ENCODE data around the gene REXO4. TPM values are rescaled to one million over a fixed set of nuclear protein-coding genes. Genes with fewer than 3 reads are reported as not detected.

Gene REXO4
- total and polyA plus RNA-seq, 9 of the 15 experiments (the other 6 are each of a cell fraction or from before 2014, with no cell fraction given): 3.4 to 72.9 (median 31.1) TPM

DNA sequence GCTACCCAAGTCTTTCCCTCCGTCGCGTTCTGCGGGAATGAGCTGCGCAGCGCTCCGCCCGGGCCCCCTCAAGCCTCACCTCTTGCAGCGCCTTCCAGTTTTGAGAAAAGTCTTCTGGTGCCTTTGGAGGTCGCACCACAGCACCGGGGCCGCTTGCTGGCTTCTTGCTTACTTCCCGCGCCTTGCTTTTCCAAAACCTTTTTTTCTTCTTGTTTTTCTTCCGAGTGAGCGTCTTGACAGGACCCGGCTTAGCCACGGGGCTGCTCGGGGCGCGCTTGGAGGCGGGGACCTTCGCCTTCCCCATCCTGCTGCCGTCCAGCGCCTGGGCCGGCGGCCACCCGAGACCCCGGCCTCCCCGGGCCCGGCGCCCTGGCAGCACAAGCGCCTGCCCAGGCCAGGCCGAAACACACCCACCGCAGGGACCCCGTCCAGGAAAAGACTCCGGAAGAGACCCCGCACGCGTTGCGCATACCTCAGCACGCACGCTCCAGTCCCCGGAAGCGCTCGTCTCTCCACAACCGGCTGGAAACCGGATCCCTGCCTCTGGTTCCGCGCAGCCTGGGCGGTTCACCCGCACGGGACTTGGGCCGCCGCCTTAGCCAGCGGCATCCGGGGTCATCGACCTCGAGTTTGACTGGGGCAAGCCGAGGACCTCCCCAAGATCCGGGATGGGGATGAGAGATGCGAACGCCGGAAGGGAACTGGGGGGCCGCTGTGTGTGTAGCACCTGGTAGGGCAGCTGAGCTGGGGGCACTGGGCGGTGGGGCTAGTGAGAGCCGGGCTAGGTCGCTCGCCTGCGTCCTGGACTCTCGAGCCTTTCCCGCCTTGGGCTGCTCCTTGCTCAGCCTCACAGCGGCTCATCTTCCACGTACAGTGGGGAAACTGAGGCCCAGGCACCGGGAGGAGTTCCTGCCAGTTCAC is at the start of gene REXO4 (continued):
- TF ChIP-seq, protein P1, sequence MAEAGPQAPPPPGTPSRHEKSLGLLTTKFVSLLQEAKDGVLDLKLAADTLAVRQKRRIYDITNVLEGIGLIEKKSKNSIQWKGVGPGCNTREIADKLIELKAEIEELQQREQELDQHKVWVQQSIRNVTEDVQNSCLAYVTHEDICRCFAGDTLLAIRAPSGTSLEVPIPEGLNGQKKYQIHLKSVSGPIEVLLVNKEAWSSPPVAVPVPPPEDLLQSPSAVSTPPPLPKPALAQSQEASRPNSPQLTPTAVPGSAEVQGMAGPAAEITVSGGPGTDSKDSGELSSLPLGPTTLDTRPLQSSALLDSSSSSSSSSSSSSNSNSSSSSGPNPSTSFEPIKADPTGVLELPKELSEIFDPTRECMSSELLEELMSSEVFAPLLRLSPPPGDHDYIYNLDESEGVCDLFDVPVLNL (CRISPR knock-in tag; IDR thresholded peaks at IDR 0.05; ENCODE audit: low read depth): no peak
- no peak for TF ChIP-seq ZFP30 (CRISPR knock-in tag; IDR thresholded peaks at IDR 0.05; ENCODE audit: borderline replicate concordance)
- no peak for TF ChIP-seq PURB (CRISPR knock-in tag; IDR thresholded peaks at IDR 0.05; ENCODE audit: low read depth)
- TF ChIP-seq ZNF121 (CRISPR knock-in tag; conservative IDR thresholded peaks at IDR 0.05): no peak
- no peak for TF ChIP-seq SNRNP70 (optimal IDR thresholded peaks at IDR 0.05; ENCODE audit: low read depth, low read length)
- TF ChIP-seq HIVEP1 (CRISPR knock-in tag; IDR thresholded peaks at IDR 0.05): no peak
- TF ChIP-seq RUNX1 (IDR thresholded peaks at IDR 0.05; ENCODE audit: low read depth): no peak
- peak; percentile 83 for TF ChIP-seq NEUROD1 (IDR thresholded peaks at IDR 0.05; ENCODE audit: borderline replicate concordance, low read depth, low read length, partially characterized antibody)
- TF ChIP-seq ZNF384 (IDR thresholded peaks at IDR 0.05; ENCODE audit: low read depth, low read length): no peak
- no peak for TF ChIP-seq ZNF778 (CRISPR knock-in tag; IDR thresholded peaks at IDR 0.05)
- peak; percentile 99 for TF ChIP-seq DIDO1 (tag; IDR thresholded peaks at IDR 0.05; ENCODE audit: low read depth)
- no peak for TF ChIP-seq PTTG1 (tag; IDR thresholded peaks at IDR 0.05; ENCODE audit: low read depth)
- TF ChIP-seq, protein P2, sequence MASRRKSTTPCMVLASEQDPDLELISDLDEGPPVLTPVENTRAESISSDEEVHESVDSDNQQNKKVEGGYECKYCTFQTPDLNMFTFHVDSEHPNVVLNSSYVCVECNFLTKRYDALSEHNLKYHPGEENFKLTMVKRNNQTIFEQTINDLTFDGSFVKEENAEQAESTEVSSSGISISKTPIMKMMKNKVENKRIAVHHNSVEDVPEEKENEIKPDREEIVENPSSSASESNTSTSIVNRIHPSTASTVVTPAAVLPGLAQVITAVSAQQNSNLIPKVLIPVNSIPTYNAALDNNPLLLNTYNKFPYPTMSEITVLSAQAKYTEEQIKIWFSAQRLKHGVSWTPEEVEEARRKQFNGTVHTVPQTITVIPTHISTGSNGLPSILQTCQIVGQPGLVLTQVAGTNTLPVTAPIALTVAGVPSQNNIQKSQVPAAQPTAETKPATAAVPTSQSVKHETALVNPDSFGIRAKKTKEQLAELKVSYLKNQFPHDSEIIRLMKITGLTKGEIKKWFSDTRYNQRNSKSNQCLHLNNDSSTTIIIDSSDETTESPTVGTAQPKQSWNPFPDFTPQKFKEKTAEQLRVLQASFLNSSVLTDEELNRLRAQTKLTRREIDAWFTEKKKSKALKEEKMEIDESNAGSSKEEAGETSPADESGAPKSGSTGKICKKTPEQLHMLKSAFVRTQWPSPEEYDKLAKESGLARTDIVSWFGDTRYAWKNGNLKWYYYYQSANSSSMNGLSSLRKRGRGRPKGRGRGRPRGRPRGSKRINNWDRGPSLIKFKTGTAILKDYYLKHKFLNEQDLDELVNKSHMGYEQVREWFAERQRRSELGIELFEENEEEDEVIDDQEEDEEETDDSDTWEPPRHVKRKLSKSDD (conservative IDR thresholded peaks at IDR 0.05; ENCODE audit: low read length): no peak
- TF ChIP-seq NBN (IDR thresholded peaks at IDR 0.05; ENCODE audit: low read depth): peak; percentile 80; the same call in 1 of the 2 replicates
- 0 out of 2 replicates have a peak, but pooled peaks have one; percentile 18 for TF ChIP-seq E2F3 (CRISPR knock-in tag; IDR thresholded peaks at IDR 0.05)
- peak in 1 of 2 experiments; percentile 95; a peak in 2 of 4 replicates for TF ChIP-seq KDM4B (IDR thresholded peaks at IDR 0.05; ENCODE audit: borderline replicate concordance in 2 of 2, low read depth in 1 of 2)
- peak; percentile 73; the same call in 1 of the 2 replicates for TF ChIP-seq TRIM28 (IDR thresholded peaks at IDR 0.05)
- peak; percentile 92; the same call in 1 of the 2 replicates for TF ChIP-seq THRAP3 (IDR thresholded peaks at IDR 0.05; ENCODE audit: borderline replicate concordance)
- no peak for TF ChIP-seq YBX1 (IDR thresholded peaks at IDR 0.05)
- TF ChIP-seq BCOR (IDR thresholded peaks at IDR 0.05): peak; percentile 75
- peak in 2 of 3 experiments; percentile 50 to 66 for TF ChIP-seq YY1 (IDR thresholded peaks at IDR 0.05; ENCODE audit: borderline replicate concordance in 1 of 3, control insufficient read depth in 1 of 3, extremely low read depth in 1 of 3, insufficient read depth in 3 of 3, insufficient read length in 1 of 3, insufficient replicate concordance in 2 of 3, low read depth in 1 of 3, low read length in 2 of 3)
- no peak for TF ChIP-seq IFI16 (CRISPR knock-in tag; IDR thresholded peaks at IDR 0.05)
- TF ChIP-seq, protein P3, sequence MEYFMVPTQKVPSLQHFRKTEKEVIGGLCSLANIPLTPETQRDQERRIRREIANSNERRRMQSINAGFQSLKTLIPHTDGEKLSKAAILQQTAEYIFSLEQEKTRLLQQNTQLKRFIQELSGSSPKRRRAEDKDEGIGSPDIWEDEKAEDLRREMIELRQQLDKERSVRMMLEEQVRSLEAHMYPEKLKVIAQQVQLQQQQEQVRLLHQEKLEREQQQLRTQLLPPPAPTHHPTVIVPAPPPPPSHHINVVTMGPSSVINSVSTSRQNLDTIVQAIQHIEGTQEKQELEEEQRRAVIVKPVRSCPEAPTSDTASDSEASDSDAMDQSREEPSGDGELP (CRISPR knock-in tag; IDR thresholded peaks at IDR 0.05; ENCODE audit: borderline replicate concordance): peak; percentile 96
- no peak for TF ChIP-seq ZNF76 (CRISPR knock-in tag; IDR thresholded peaks at IDR 0.05; ENCODE audit: borderline replicate concordance)
